HTR-8/SVneo (cell line): ENCODE data around the gene KLHL11.
"Not testable (repeated sequence)": the region's sequence is repeated elsewhere in the genome, so short reads cannot be mapped to it uniquely, and the experiment has no call there.

Experiments
- DNase-seq: peaks from one replicate; pipeline ENCODE4 v3.0.0; 2011; ENCODE audit warnings: low spot score, mixed read lengths; ENCODE audit not compliant: insufficient read length
- FAIRE-seq: peaks from 2 replicates; lab custom pipeline; 2011; peaks lifted over from hg19 to GRCh38; lab: Jason Lieb, UNC

Gene KLHL11

DNA sequence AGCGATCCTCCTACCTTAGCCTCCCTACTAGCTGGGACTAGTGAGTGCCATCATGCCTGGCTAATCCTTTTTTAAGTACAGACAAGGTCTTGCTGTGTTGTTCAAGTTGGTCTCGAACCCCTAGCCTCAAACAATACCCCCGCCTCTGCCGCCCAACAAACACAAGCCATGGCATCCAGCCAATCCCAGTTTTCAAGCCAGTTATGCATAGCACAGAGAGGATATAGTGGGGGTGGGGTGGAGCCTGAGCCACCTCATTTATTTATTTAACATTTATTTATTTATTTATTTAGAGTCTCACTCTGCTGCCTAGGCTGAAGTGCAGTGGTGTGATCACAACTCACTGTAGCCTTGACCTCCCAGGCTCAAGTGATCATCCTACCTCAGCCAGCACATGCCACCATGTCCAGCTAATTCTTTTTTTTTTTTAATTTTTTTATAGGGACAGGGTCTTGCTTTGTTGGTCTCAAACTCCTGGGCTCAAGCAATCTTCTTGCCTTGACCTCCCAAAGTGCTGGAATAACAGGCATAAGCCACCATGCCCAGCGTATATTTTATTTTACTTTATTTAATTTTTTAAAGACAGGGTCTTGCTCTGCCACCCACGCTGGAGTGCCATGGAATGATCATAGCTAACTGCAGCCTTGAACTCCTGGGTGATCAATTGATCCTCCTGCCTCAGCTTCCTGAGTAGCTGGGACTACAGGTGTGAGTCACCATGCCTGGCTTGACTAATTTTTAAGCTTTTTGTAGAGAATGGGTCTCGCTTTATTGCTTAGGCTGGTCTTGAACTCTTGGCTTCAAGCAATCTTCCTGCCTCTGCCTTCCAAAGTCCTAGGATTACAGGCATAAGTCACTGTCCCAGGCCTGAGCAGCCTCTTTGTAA is 26.2 kb upstream of the KLHL11 start:
- FAIRE-seq (no peak), DNase-seq (no peak)

- DNase-seq (no peak), FAIRE-seq (no peak)
Measured at GRCh38 chr17:41888332-41888965, 23.2 kb upstream of the KLHL11 start.

DNA sequence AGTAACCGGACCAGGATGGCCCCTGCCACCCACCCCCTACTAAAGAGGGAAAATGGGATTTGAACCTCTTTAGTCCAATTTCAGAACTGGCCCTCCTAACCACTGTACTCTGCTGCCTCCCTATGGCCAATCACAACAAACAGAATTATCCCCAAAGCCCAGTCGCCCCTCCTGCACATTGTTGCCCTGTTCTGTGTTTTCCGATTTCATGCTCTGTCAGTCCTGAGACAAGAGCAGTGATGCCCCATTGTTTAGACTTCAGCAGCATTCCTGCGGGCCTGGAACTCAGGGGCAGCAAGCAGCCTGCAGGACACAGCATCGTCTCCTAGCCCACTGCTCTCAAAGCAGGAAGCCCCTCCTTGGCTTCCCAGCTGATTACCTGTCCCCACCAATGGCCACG is 20.5 kb upstream of the KLHL11 start:
- DNase-seq (peak; percentile 49), FAIRE-seq (no peak)

- FAIRE-seq = no peak
Measured at GRCh38 chr17:41882756-41883155, 17.5 kb upstream of the KLHL11 start.

GRCh38 chr17:41880130-41880529 is 14.9 kb upstream of the KLHL11 start:
- DNase-seq (no peak), FAIRE-seq (no peak)

More at GRCh38 chr17:41882756-41883155, 17.5 kb upstream of the KLHL11 start:
- no peak for DNase-seq

DNA sequence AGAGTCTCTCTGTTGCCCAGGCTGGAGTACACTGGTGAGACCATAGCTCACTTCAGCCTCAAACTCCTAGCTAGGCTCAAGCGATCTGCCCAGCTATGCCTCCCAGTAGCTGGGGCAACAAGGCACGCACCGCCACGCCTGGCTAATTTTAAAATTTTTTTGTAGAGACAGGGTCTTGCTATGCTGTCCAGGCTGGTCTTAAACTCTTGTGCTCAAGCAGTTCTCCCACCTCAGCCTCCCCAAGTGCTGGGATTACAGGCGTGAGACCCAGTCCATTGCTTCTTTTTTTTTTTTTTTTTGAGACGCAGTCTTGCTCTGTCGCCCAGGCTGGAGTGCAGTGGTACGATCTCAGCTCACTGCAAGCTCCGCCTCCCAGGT is 9.1 kb upstream of the KLHL11 start:
- peak; percentile 9 for FAIRE-seq
- DNase-seq = not testable (repeated sequence)

- FAIRE-seq (peak; percentile 28), DNase-seq (no peak)
Measured at GRCh38 chr17:41873559-41874292, 8.5 kb upstream of the KLHL11 start.

GRCh38 chr17:41871789-41872188 is 6.6 kb upstream of the KLHL11 start:
- FAIRE-seq (no peak), DNase-seq (no peak)

DNA sequence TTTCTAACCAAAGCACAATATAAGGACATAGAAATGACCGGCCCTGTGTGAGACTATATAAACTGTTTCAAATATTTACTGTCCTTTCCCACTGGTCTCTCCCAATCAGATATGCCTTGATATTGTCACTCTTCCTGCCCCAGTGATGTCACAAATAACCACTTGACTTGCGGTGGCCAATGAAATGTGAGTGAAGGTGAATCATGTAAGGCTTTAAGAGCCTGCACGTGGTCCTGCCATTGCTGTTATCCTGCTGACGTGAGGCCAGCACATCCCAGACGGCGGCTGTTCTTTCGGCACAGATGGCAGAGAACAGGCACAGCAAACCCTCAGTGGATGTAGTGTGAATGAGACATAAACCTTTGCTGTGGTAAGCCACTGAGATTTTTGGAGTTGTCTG is 5.4 kb upstream of the KLHL11 start:
- no peak for DNase-seq
- no peak for FAIRE-seq

- no peak for FAIRE-seq
- no peak for DNase-seq
Measured at GRCh38 chr17:41870097-41870496, 4.9 kb upstream of the KLHL11 start.

GRCh38 chr17:41869426-41869825 is 4.2 kb upstream of the KLHL11 start:
- FAIRE-seq = peak; percentile 33

DNA sequence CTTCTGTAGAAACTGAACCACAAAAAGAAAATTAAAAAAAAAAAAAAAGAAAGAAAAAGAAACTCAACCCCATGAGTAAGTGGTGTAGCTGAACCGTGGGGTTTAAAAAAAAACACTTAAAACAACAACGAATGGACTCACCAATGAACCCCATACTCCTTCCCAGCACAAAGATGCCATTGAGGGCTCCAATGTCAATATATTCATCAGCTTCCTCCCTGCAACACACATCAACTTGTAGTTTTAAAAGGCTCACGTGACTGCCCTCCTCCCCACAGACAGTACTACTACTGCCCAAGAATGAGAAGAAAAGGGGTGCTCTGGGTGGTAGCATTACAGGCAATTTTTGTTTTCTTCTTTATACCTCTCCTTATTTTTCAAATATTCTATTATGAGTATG is 3.3 kb upstream of the KLHL11 start:
- DNase-seq (no peak), FAIRE-seq (no peak)

More at GRCh38 chr17:41869426-41869825, 4.2 kb upstream of the KLHL11 start:
- DNase-seq = no peak

DNA sequence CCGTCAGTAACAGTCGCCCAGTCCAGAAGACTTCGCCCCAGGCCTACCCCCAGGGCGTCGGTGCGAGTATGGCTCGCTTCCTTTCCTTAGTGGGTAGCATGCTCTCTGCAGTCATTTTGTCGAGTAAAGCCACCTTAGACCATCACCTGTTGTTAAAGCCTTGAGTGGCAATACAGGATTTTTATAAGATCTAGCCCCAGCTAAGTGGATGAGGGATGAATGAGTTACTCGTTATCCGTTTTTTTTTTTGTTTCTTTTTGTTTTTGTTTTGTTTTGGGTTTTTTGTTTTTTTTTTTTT is 322 bp upstream of the KLHL11 start:
- DNase-seq (no peak), FAIRE-seq (no peak)

DNA sequence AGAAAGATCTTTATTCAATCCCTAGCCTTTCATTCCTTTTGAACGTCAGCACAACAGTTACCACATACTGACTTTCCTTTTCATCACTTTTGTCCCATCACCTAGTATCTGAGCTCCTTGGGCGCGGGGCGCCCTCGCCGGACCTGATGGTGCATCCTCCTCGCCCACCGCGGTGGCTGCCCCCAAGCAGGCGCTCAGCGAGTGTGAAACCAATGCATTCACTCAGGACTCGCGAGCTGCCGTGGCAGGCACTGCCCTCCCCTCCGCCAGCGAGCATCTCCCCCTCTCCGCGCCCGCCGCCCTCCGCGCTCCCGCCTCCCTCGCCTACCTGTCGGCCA is 756 bp downstream of the KLHL11 start:
- peak; percentile 75 for FAIRE-seq
- DNase-seq = peak; percentile 35

GRCh38 chr17:41863074-41863848 is 2.0 kb downstream of the KLHL11 start:
- DNase-seq (no peak), FAIRE-seq (no peak)

DNA sequence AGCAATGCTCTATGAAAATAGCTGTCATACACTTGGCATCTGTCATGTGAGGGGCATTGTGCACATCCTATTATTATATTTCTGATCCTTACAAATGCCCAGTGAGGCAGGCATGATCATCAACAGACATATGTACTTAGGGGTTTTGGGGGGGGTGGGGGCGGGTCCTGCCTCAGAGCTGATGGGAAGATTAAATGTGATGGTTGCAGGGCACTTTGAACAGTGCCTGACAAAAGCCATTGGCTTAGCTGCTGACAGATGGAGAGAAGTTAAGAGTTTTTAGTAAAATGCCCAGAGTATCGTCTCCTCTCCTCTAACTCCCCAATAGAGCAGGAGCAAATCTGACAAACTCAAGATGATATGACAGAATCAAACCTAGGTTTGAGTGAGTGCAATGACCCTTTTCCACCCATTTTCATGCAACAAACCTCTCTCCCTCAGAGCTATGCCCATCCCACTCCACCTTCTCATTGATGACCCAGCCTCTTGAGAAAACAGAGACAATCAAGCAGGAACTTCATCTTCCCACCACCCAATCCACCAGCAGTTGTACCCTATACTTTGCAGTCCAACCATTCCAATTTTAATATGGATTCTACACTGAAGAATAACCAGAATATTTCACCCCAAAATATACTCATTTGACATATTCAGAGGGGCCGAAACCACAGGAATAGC is 4.8 kb downstream of the KLHL11 start:
- FAIRE-seq = no peak
- no peak for DNase-seq

- not testable (repeated sequence) for FAIRE-seq, DNase-seq
Measured at GRCh38 chr17:41851382-41851781, 13.8 kb downstream of the KLHL11 start.

DNA sequence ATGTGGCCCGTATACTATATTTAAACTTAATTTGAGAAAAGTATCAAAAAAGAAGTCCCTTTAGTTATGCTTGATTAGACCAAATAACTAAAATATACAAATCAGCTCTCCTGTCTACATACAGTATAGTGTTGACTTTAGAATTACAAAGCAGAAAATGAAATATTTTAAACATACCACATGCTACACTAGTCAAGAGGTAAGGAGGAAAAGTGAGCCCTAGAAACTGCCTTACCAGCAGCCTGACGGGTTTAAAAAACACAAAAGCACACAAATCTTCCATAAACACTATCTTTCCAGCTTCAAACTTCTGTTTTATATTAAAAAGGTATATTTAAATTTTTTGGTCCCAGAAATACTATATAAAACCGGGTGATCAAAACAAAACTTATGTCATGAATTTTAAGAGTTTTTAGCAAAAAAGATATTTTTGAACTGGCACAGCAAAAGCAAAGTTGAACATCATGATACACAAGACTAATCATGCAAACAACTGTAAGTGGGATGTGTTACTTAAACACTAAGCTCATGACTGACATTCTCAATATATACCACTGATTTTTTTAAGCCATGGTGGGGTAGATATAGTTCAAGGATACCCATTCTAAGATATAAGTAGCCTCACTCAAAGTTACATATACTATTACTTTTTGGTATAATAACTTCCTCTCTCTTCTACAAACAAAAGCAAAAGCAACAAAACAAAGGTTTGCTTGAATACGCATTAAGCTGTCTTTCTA is 15.8 kb downstream of the KLHL11 start:
- DNase-seq = no peak
- FAIRE-seq = no peak

DNA sequence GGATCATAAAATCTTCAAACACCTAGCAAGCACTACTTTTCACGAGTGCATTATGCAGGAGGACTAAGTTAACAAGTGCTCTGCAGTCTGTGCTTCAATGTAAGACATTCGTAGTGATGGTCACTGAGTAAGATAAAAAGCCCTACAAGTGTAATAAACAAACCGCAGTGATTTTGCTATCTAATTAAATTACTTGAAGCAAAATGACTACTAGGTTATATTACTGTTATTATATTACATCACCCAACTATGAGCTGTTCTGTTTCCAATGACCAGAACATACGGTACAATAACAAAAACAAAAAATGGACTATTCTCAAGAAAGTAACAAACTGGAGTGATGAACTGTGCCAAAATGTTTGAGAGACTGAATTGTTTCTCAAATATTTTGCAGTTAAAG is 16.4 kb downstream of the KLHL11 start:
- no peak for FAIRE-seq
- no peak for DNase-seq
